Measurements from ENCODE around the gene MTARC2.

MTARC2 gene

DNA sequence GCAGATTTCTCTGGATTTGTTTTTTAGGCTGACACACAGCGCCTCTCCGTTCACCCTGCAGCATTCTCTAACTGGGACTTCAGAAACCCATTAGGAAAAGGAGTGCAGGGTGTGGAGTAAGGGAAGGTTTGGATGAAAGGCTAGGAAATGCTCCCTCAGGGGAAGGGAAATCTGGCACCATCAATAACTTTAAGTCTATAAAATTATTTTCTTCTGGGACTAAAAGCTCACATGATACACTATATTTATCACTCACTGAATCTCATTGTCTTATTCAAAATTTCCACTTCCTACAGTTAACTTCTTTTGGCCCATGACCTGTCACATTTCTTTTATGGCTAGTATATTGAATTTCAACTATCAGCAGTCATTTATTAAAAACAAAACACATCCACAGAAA lies 85.3 kb downstream of the MTARC2 start:
- no peak for DNase-seq
